Activated gamma-delta T cell treated with Interleukin-2 at 50 U/mL for 16 hours (primary cell): ENCODE data around the gene CBLL1.

Source experiments
- DNase-seq: peaks from one replicate; pipeline ENCODE4 v3.0.0-alpha.2; 2020

The CBLL1 gene

GRCh38 chr7:107744345-107744750 is 406 bp downstream of the CBLL1 start:
- DNase-seq = no peak

- DNase-seq = no peak
These were observed 2.1 kb downstream of the CBLL1 start for GRCh38 chr7:107746006-107746405.

GRCh38 chr7:107751113-107751512 is 7.2 kb downstream of the CBLL1 start:
- no peak for DNase-seq

GRCh38 chr7:107754642-107755041 is 10.7 kb downstream of the CBLL1 start:
- DNase-seq = no peak

- no peak for DNase-seq
These were observed 14.7 kb downstream of the CBLL1 start for GRCh38 chr7:107758667-107759066.

- DNase-seq = no peak
These were observed 23.4 kb downstream of the CBLL1 start for GRCh38 chr7:107767391-107767790.

GRCh38 chr7:107768263-107768662 is 24.3 kb downstream of the CBLL1 start:
- DNase-seq = no peak

- DNase-seq = no peak
These were observed 29.1 kb downstream of the CBLL1 start for GRCh38 chr7:107773027-107773426.

GRCh38 chr7:107777702-107778101 is 33.8 kb downstream of the CBLL1 start:
- no peak for DNase-seq

GRCh38 chr7:107778283-107778682 is 34.3 kb downstream of the CBLL1 start:
- no peak for DNase-seq

GRCh38 chr7:107779647-107780099 is 35.7 kb downstream of the CBLL1 start:
- no peak for DNase-seq

GRCh38 chr7:107782374-107782773 is 38.4 kb downstream of the CBLL1 start:
- DNase-seq = no peak

GRCh38 chr7:107783648-107784047 is 39.7 kb downstream of the CBLL1 start:
- no peak for DNase-seq

- no peak for DNase-seq
These were observed 41.2 kb downstream of the CBLL1 start for GRCh38 chr7:107785170-107785569.

GRCh38 chr7:107785926-107786325 is 42.0 kb downstream of the CBLL1 start:
- no peak for DNase-seq

- DNase-seq = no peak
These were observed 44.3 kb downstream of the CBLL1 start for GRCh38 chr7:107788216-107788615.

GRCh38 chr7:107788662-107789061 is 44.7 kb downstream of the CBLL1 start:
- no peak for DNase-seq

GRCh38 chr7:107789647-107790046 is 45.7 kb downstream of the CBLL1 start:
- DNase-seq = no peak

GRCh38 chr7:107792364-107792763 is 48.4 kb downstream of the CBLL1 start:
- DNase-seq = no peak

GRCh38 chr7:107799647-107800264 is 55.8 kb downstream of the CBLL1 start:
- DNase-seq = no peak

- DNase-seq = no peak
These were observed 59.2 kb downstream of the CBLL1 start, which contains the start of gene SLC26A3 for GRCh38 chr7:107803009-107803610. TSS of gene SLC26A3 (minus strand) at chr7:107803223. CDS start at chr7:107794509, 8,714 bp downstream.

- no peak for DNase-seq
These were observed 65.2 kb downstream of the CBLL1 start for GRCh38 chr7:107809179-107809578.

GRCh38 chr7:107810626-107811025 is 66.7 kb downstream of the CBLL1 start:
- DNase-seq = no peak
